Thyroid gland (tissue), 4 donors: Measurements from ENCODE around the gene DIO1.

Experiments
- CTCF ChIP-seq, 6 experiments: fragments of 200-600 bp in 3 of 6; fragments of 450-650 bp in 3 of 6; sonication (generic) in 3 of 6; IDR thresholded peaks; one replicate each; pipeline ENCODE4 v1.5.1; 2016 to 2019; ENCODE audit warnings: antibody characterized with exemption in 6 of 6, mild to moderate bottlenecking in 2 of 6, inconsistent platforms in 1 of 6, moderate library complexity in 1 of 6
- POLR2A ChIP-seq, 2 donors: fragments of 450-650 bp; IDR thresholded peaks; one replicate each; pipeline ENCODE4 v1.6.1; 2017; ENCODE audit warnings: antibody characterized with exemption in 2 of 2, mild to moderate bottlenecking in 2 of 2, moderate library complexity in 1 of 2

- no peak for TF ChIP-seq POLR2A (IDR thresholded peaks at IDR 0.05)
- no peak for TF ChIP-seq CTCF (IDR thresholded peaks at IDR 0.05)
Observed at GRCh38 chr1:53906121-53906520, 12.1 kb downstream of the DIO1 start.
